ENCODE results near the gene BRD3. TPM values are rescaled to one million over a fixed set of nuclear protein-coding genes. Genes with fewer than 3 reads are reported as not detected.

The BRD3 gene
- total RNA-seq, 2 experiments from 2014 or later: 3.1 to 16.3 TPM

GRCh38 chr9:134003237-134003636 is 64.6 kb downstream of the BRD3 start:
- no peaks in the 10 kb centered on the region for H4K20me1 ChIP-seq (ENCODE audit: insufficient read depth, low read length)
- TF ChIP-seq CTCF (conservative IDR thresholded peaks at IDR 0.05; ENCODE audit: low read length): no peak
- ChIA-PET POLR2A (no interaction called here), CTCF (ENCODE audit: unreplicated experiment) (no interaction called here)
- no peak overlapping the region for H3K27ac ChIP-seq (ENCODE audit: low read depth, low read length, poor library complexity, severe bottlenecking)
- no peak for DNase-seq (ENCODE audit: low spot score)
- no peak overlapping the region for H3K4me2 ChIP-seq (ENCODE audit: low read length)
- BruUV-seq (replicated peaks): no TSS peak
- intact Hi-C loops (cut with micrococcal nuclease; ENCODE audit: unreplicated experiment): no loop called here
- no peaks in the 10 kb centered on the region for H3K79me2 ChIP-seq (ENCODE audit: insufficient read depth, low read depth, low read length)
- H3K9me3 ChIP-seq (ENCODE audit: low read length): no peaks in the 10 kb centered on the region
- no peaks in the 10 kb centered on the region for H3K9me2 ChIP-seq (ENCODE audit: insufficient read depth, low read length)
- H3K36me3 ChIP-seq (ENCODE audit: insufficient read depth, low read length): no peaks in the 10 kb centered on the region
- no peak overlapping the region for H3K4me3 ChIP-seq (ENCODE audit: low read depth, low read length, poor library complexity, severe bottlenecking)
- H2AFZ ChIP-seq (ENCODE audit: low read length): no peak overlapping the region
- no peaks in the 10 kb centered on the region for H3K4me1 ChIP-seq (ENCODE audit: insufficient read depth, low read length, poor library complexity, severe bottlenecking)

- POLR2A ChIA-PET: no interaction called here
- CTCF ChIA-PET (ENCODE audit: unreplicated experiment): no interaction called here
- no TSS peak for BruUV-seq (replicated peaks)
- Histone ChIP-seq H3K4me1 (ENCODE audit: insufficient read depth, low read length, poor library complexity, severe bottlenecking) (no peaks in the 10 kb centered on the region), H4K20me1 (ENCODE audit: insufficient read depth, low read length) (no peaks in the 10 kb centered on the region), H3K9me3 (ENCODE audit: low read length) (no peaks in the 10 kb centered on the region), H3K36me3 (ENCODE audit: insufficient read depth, low read length) (no peaks in the 10 kb centered on the region), H2AFZ (ENCODE audit: low read length) (no peak overlapping the region), H3K4me3 (ENCODE audit: low read depth, low read length, poor library complexity, severe bottlenecking) (no peak overlapping the region), H3K4me2 (ENCODE audit: low read length) (no peak overlapping the region), H3K27ac (ENCODE audit: low read depth, low read length, poor library complexity, severe bottlenecking) (no peak overlapping the region), H3K79me2 (ENCODE audit: insufficient read depth, low read depth, low read length) (no peaks in the 10 kb centered on the region), H3K9me2 (ENCODE audit: insufficient read depth, low read length) (no peaks in the 10 kb centered on the region)
- intact Hi-C loops (cut with micrococcal nuclease; ENCODE audit: unreplicated experiment): no loop called here
- no peak for DNase-seq (ENCODE audit: low spot score)
- TF ChIP-seq CTCF (conservative IDR thresholded peaks at IDR 0.05; ENCODE audit: low read length) (no peak), EZH2phosphoT487 (IDR thresholded peaks at IDR 0.05; ENCODE audit: borderline replicate concordance, low read depth, low read length) (no peak)
These were observed 65.0 kb downstream of the BRD3 start for GRCh38 chr9:134002796-134003195.

- CTCF ChIA-PET (ENCODE audit: unreplicated experiment): no interaction called here
- intact Hi-C loops (cut with micrococcal nuclease; ENCODE audit: unreplicated experiment): no loop called here
- Histone ChIP-seq H3K9me2 (ENCODE audit: insufficient read depth, low read length) (no peaks in the 10 kb centered on the region), H3K4me3 (ENCODE audit: low read depth, low read length, poor library complexity, severe bottlenecking) (no peak overlapping the region), H3K4me2 (ENCODE audit: low read length) (no peak overlapping the region), H3K4me1 (ENCODE audit: insufficient read depth, low read length, poor library complexity, severe bottlenecking) (no peaks in the 10 kb centered on the region), H3K36me3 (ENCODE audit: insufficient read depth, low read length) (no peaks in the 10 kb centered on the region), H3K79me2 (ENCODE audit: insufficient read depth, low read depth, low read length) (no peaks in the 10 kb centered on the region), H3K27ac (ENCODE audit: low read depth, low read length, poor library complexity, severe bottlenecking) (no peak overlapping the region), H2AFZ (ENCODE audit: low read length) (no peak overlapping the region), H3K9me3 (ENCODE audit: low read length) (no peaks in the 10 kb centered on the region), H4K20me1 (ENCODE audit: insufficient read depth, low read length) (no peaks in the 10 kb centered on the region)
- DNase-seq (ENCODE audit: low spot score): no peak
- BruUV-seq (replicated peaks): no TSS peak
- no peak for TF ChIP-seq EZH2phosphoT487 (IDR thresholded peaks at IDR 0.05; ENCODE audit: borderline replicate concordance, low read depth, low read length)
- TF ChIP-seq CTCF (conservative IDR thresholded peaks at IDR 0.05; ENCODE audit: low read length): no peak
- POLR2A ChIA-PET: no interaction called here
These were observed 68.0 kb downstream of the BRD3 start for GRCh38 chr9:133999851-134000265.
